C1 segment of cervical spinal cord (tissue), 14 donors: ENCODE data around the gene C2orf92.
"Not testable (repeated sequence)": the region's sequence is repeated elsewhere in the genome, so short reads cannot be mapped to it uniquely, and the experiment has no call there.

Experiments used
- DNase-seq, 14 donors: peaks; one replicate each; lab custom pipeline; 2025; lab: John Stamatoyannopoulos, UW

Gene C2orf92

DNA sequence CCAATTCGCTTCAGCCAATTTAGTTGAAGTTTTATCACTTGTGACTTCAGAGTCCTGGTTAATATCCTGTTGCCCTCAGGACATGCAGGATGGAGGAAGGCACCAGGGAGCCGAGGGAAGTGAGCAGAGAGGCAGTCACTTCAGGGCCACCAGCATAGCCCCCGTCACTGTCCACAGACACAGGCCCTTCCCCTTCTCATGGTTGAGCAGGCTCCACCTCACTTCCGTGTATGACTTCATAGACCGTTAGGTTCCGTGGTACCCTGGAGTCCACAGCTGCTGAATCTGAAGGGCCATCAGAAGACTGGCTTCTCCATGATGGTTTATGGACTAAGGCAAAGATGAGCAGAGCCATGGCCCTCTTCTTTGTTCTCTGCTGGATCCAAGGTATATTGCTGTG, at the start of gene C2orf92:
TSS of gene C2orf92 (plus strand) at position 266 of the 400 bp plus-strand sequence. CDS start at position 342, 76 bp downstream.
- DNase-seq, result no peak

- DNase-seq, result not testable (repeated sequence)
These were observed 49.0 kb upstream of the C2orf92 start for GRCh38 chr2:97620492-97620891.

DNA sequence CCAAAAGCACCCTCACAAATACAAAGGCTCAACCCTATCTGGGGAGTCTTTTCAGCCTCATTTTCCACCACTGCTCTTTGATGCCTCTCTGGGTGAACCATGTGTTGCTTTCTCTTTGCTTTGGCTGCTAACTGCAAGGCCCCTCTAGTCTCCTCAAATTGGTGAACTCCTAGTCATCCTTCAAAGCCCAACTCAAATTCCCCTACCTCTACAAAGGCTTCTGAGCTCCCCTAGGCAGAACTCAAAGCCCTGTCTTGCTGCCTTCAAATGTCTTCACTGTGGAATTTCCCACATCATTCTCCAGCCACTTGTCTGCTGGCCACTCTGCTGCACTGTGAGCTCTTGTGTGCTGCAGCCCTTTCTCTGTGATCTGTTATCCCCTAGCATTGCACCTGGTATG, 46.5 kb upstream of the C2orf92 start:
- not testable (repeated sequence) for DNase-seq

GRCh38 chr2:97625354-97626048, 44.0 kb upstream of the C2orf92 start:
- not testable (repeated sequence) for DNase-seq

DNA sequence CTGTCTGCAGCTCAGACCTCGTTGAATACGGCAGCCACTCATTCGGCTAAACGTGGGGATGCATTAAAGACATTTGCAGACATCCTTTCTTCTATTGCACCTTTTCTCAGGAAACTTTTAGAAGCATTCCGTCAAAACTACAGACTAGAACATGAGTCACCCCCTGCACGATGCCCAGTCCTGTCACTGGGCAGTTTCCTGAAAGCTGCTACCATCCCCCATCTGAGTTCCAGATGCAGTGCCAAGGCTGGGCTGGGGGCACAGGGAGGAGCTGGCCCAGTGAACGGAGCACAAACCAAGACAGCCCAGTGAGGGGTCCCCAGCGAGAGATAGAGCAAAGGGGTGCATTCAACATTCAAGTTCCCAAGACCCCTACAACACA, 43.5 kb upstream of the C2orf92 start:
- DNase-seq, result not testable (repeated sequence)

DNA sequence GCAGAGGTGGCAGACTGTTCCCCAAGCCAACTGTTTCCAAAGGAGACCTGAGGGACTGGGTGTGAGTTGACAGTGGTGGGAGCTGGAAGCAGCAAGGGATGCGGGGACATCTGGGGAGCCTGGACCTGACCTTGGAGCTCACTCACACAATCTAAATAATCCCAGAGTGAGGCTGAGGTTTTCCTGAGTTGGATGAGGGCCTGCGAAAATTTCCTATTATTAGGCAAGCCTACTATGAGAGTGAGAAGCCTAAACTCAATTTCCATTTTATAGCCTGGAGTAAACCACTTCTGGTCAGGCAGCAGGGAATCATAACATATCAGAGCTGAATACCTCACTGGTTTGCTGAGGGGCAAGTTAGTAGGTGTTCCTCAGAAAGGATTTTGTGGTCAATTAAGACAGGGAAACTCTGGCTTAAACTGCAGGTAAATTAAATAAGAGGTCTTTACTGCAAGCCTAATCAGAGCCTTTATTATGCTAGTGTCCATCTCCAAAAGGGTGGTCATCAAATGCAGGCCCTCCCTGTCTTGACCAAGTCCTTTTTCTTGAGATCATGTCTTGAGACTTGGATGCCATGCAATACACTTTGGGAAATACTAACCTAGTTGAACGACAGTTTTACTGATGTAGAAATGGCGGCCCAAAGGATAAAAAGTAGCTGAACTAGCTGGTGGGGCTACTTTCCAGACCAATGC, 25.3 kb upstream of the C2orf92 start:
- no peak for DNase-seq

- no peak for DNase-seq
These were observed 24.3 kb upstream of the C2orf92 start for GRCh38 chr2:97645112-97645694.

DNA sequence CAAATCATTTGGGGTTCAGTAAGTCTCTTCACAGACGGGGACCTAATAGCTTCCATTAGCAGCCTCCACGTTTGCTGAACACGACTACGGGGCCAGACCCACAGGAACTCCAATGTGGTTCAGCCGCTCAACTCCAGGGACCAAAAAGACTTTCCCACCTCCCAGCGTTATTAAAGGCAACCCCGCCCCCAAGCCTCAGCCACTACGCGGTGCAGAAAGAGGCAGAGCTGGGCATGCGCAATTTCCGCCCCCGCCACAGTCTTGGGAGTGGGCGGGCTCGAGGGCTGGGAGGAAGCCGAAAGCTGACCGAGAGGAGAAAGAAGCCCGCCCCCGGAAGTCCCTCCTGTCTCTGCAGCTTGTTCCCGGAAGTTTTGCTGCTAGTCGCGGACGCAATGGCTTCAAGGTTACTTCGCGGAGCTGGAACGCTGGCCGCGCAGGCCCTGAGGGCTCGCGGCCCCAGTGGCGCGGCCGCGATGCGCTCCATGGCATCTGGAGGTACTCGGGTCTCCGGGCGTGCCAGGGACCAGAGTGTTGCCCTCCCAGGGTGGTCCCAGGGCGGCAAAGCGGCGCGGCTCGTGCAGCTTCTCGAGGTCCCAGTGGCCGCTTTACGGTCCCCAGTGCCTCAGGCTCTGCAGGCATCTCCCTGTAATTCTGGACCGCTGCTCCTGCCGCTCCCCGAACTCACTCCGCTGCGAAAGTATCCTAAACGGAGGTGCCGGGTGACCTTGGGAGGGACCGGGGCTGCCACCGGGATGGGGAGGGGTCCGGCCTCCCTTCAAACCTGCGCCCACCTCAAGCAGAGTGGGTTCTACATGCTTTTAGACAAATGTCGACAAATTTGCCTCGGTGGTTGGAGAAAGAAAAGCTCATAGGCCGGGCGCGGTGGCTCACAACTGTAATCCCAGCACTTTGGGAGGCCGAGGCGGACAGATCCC, 23.6 kb upstream of the C2orf92 start, which contains the start of gene COX5B:
TSS of gene COX5B (plus strand) at position 368 of the 935 bp plus-strand sequence. CDS start at position 393, 25 bp downstream.
- peak; percentile 84 to 99 (median 97) for DNase-seq

- DNase-seq, result no peak
These were observed 22.5 kb upstream of the C2orf92 start for GRCh38 chr2:97646977-97647376.

DNA sequence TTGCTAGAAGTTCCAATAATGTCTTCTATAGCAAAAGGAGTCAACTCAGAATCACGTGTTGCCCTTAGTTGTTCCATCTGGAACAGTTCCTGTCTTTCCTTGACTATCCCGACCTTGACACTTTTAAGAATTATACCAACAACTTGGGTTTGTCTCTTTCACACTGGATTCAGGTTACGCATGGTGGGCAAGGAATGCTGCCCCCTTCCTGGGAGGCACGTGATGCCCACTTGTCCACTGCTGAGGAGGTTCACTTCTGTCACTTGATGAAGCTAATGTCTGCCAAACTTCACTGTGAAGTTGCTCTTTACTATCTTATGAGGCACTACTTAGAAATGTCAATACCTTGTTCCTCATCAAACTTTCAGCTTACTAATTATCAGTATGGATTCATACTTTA, 18.4 kb upstream of the C2orf92 start:
- DNase-seq, result no peak

- DNase-seq, result no peak
These were observed 16.0 kb upstream of the C2orf92 start for GRCh38 chr2:97653473-97653872.

- DNase-seq, result no peak
These were observed 15.6 kb upstream of the C2orf92 start for GRCh38 chr2:97653874-97654273.

DNA sequence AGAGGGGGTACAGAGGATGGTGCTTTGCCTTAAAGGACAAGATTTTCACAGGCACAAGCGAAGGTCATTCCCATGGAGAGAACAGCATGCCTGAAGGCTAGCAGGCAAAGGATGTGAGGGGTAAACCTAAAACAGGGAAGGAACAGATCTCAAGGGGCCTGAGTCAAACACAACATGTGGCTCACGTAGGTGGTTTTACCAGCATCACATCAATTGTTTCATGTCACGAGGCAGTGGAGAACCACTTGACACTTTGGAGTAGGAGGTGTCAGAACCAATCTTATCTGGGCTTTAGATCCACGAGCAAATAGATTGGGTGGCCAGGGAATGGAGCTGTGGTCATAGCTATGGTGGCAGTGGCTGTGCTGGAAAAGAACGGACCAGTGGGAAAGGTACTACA, 15.2 kb upstream of the C2orf92 start:
- DNase-seq, result no peak

GRCh38 chr2:97654791-97655190, 14.7 kb upstream of the C2orf92 start:
- DNase-seq, result no peak

DNA sequence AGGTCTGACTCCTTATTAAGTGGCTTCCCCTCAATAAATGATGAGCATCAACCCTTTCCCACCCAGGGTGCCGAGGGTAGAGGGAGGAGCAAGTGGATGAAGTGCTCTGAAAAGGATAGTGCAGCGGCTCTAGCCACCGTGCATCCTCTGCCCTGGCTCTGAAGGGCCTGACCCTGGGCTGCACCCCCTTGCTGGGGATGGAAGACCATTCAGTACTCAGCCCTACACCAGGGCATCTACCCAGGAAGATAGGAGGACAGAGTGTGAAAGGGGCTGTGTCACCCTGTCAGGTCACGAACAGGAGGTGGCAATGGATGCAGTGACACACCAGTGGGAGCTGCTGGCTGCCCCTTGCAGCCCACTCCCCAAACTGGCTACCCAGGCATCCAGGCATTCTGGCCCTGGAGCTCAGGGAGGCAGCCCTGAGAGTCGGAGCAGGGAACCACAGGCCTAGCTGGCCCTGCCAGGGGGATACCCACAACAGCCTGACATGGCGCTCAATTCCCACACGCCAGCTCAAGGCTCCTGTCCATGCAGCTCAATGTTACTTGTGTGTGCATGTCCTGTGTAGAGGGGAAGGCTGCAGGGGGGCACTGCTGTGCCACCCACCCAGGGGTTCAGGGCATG, 13.3 kb upstream of the C2orf92 start:
- DNase-seq, result no peak

DNA sequence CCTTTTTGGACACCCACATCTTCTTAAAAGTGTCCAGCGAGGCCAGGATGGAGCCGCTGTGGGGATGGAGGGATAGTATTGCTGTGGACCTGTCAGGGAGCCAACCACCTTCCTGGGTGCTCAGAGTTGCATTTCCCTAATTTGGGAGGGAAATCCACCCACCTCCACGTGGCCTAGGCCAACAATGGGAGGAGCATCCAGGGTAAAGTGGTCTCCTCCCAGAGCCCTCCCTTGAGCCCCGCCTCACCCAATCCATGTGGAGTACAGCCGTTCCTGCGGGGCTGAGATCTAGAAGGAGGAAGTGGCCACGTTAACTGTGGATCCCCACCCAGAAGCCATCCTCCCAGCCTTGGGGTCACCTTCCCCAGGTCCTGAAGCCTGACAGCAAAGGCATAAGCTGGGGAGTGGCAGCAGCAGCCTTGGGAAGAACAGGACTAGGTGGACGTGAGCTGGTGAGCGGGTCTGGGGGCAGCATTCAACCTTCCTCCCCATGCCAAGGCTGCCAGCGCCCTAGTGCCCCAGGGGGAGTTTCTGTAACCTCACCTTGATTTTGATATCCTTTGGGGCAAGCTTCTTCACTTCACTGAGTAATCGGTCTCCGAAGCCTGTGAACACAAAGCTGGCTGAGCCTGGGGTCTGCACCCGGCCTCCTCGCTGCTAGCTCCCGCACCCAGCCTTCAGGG, 12.5 kb upstream of the C2orf92 start:
- DNase-seq, result no peak

DNA sequence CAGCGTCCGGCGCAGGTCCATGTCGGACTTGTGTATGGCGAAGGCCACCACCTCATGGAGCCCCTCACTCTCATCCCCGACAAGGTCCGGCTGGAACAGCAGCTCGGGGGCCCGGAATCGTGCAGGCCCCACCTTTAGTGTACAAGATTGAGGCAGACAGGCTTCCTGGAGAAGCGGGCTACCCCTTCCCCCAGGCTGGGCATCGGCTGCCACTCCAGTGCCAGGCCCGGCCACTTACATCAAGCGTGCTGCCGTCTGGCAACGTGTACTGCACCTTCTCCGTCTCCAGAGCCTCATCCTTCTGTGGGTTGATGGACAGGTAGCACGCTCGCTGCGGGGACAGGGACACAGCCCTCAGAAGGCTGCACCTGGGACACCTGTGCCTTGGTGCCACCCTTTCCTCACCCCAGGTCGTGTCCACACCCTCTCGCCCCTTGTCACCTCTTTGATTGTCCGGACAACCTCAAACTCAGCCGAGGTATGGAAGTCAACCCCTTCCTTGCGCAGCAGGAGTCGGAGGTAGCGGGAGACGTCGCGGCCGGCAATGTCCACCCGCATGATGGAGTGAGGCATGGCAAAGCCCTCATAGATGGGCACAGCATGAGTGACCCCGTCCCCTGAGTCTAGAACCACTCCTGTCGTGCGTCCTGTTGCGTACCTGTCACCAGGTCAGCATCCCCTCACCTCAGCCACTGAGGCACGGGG, 11.4 kb upstream of the C2orf92 start:
- no peak for DNase-seq

DNA sequence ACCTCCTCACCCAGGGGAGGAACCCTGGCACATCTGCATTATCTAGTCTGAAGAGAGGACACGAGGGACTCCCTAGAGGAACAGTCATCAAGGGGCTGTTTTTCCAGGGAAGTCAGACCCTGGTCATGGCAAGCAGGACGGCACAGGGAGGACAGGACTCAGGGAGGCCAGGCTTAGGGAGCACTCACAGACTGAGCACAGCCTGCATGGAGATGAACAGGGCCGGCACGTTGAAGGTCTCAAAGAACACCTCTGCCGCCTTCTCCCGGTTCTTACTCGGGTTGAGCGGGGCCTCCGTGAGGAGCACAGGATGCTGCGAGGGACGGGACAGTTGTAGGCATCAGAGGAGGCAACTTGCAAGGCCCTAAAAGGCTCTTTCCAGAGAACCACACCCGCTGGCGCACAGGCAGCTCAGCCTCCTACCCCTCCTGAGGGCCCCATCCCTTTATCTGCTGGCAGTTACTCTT, 10.8 kb upstream of the C2orf92 start:
- no peak for DNase-seq

- DNase-seq, result no peak
These were observed 10.1 kb upstream of the C2orf92 start for GRCh38 chr2:97659256-97660043.
